RWPE1 (cell line): ENCODE data around the gene SLC6A20.

Source experiments
- CTCF ChIA-PET: fragments of 350-600 bp; sonication (Branson Sonifier 250); formaldehyde crosslinking; extraction: SDS; loops from one replicate; lab custom pipeline; 2021; lab: Yijun Ruan, JAX
- POLR2A ChIA-PET: fragments of 400-600 bp; formaldehyde crosslinking; extraction: SDS; loops from one replicate; lab custom pipeline; 2020; ENCODE audit warnings: antibody characterized with exemption; ENCODE audit not compliant: low non-redundant PET; lab: Yijun Ruan, JAX
- DNase-seq: peaks from one replicate; pipeline ENCODE4 v3.0.0; 2012; ENCODE audit warnings: low spot score
- H3K27ac ChIP-seq: fragments of 450-650 bp; 2 replicates; pipeline ENCODE4 v1.5.1; 2017
- CTCF ChIP-seq: fragments of 450-650 bp; conservative IDR thresholded peaks from 2 replicates; pipeline ENCODE4 v1.5.1; 2017; ENCODE audit warnings: low read depth, mild to moderate bottlenecking

Gene SLC6A20

GRCh38 chr3:45790596-45790995 is 5.7 kb downstream of the SLC6A20 start:
- CTCF ChIA-PET, result interaction anchor here (0.6 kb wide), 2 partner anchors 52 to 711 kb away, joined by 3 read pairs; no protein-coding TSS in a partner anchor
- POLR2A ChIA-PET, result no interaction called here
- no peak for DNase-seq
- no peak for TF ChIP-seq CTCF
- H3K27ac ChIP-seq, result no peak overlapping the region

- POLR2A ChIA-PET, result no interaction called here
These were observed 7.0 kb downstream of the SLC6A20 start for GRCh38 chr3:45789235-45789812.

GRCh38 chr3:45787551-45787950 is 8.8 kb downstream of the SLC6A20 start:
- ChIA-PET CTCF (no interaction called here), POLR2A (no interaction called here)
- TF ChIP-seq CTCF, result no peak
- no peak for DNase-seq
- no peak overlapping the region for H3K27ac ChIP-seq

More at GRCh38 chr3:45789235-45789812, 7.0 kb downstream of the SLC6A20 start:
- no peak for TF ChIP-seq CTCF
- H3K27ac ChIP-seq, result no peak overlapping the region
- DNase-seq, result no peak
- CTCF ChIA-PET, result interaction anchor here (0.7 kb wide), 1 partner anchor 329 kb away, joined by 5 read pairs; no protein-coding TSS in a partner anchor

- TF ChIP-seq CTCF, result no peak
- POLR2A ChIA-PET, result no interaction called here
- no peak overlapping the region for H3K27ac ChIP-seq
- no peak for DNase-seq
- CTCF ChIA-PET, result interaction anchor here (0.5 kb wide), 1 partner anchor 1748 kb away, joined by 5 read pairs; no protein-coding TSS in a partner anchor
These were observed 9.4 kb downstream of the SLC6A20 start for GRCh38 chr3:45786801-45787495.

GRCh38 chr3:45785605-45786150 is 10.7 kb downstream of the SLC6A20 start:
- CTCF ChIA-PET, result interaction anchor here (0.6 kb wide), 1 partner anchor 19 kb away, joined by 3 read pairs; no protein-coding TSS in a partner anchor
- no peak for DNase-seq
- POLR2A ChIA-PET, result no interaction called here
- TF ChIP-seq CTCF, result no peak
- H3K27ac ChIP-seq, result no peak overlapping the region

GRCh38 chr3:45783667-45784066 is 12.7 kb downstream of the SLC6A20 start:
- H3K27ac ChIP-seq, result no peak overlapping the region
- no peak for DNase-seq
- ChIA-PET POLR2A (no interaction called here), CTCF (no interaction called here)
- no peak for TF ChIP-seq CTCF
